ENCODE results near the gene MRPL12. TPM values are rescaled to one million over a fixed set of nuclear protein-coding genes. Genes with fewer than 3 reads are reported as not detected.

MRPL12 gene
- total and polyA plus RNA-seq, 2 experiments from 2014 or later = 50.9 to 153 TPM

Small RNA genes within 50 kb of the gene (microRNA-seq; reads per million reads assigned to microRNA genes)
- not detected for gene MIR6786

Small RNA genes within 50 kb of the gene (small RNA-seq; reads per million reads assigned to genes)
- not detected for gene MIR6786 (ENCODE audit: low replicate concordance)

Other genes starting within 250 kb of the MRPL12 start
- gene ACTG1, start 190.6 kb upstream of the MRPL12 start, total RNA-seq (2014; rRNA removed; shearing (Covaris generic)) = 4,739 and 4,954 TPM in 2 replicates
- 1,867 and 1,896 TPM in 2 replicates for gene ACTG1, start 190.6 kb upstream of the MRPL12 start, polyA plus RNA-seq (2016; fragmentation: Nextera tagmentation; extraction: Ambion mirVana)
- 1.6 TPM in 1 of 2 replicates, not detected in the other for gene FSCN2, start 175.0 kb upstream of the MRPL12 start, total RNA-seq (2014; rRNA removed; shearing (Covaris generic))
- gene FSCN2, start 175.0 kb upstream of the MRPL12 start, polyA plus RNA-seq (2016; fragmentation: Nextera tagmentation; extraction: Ambion mirVana) = 0.13 TPM in 1 of 2 replicates, not detected in the other
- 50.5 and 52.8 TPM in 2 replicates for gene FAAP100, start 151.0 kb upstream of the MRPL12 start, total RNA-seq (2014; rRNA removed; shearing (Covaris generic))
- gene FAAP100, start 151.0 kb upstream of the MRPL12 start, polyA plus RNA-seq (2016; fragmentation: Nextera tagmentation; extraction: Ambion mirVana) = 16.0 and 16.2 TPM in 2 replicates
- gene NPLOC4, start 66.3 kb upstream of the MRPL12 start, total RNA-seq (2014; rRNA removed; shearing (Covaris generic)) = 54.3 and 79.1 TPM in 2 replicates
- 23.0 and 24.1 TPM in 2 replicates for gene NPLOC4, start 66.3 kb upstream of the MRPL12 start, polyA plus RNA-seq (2016; fragmentation: Nextera tagmentation; extraction: Ambion mirVana)
- gene TSPAN10, start 66.2 kb upstream of the MRPL12 start, total RNA-seq (2014; rRNA removed; shearing (Covaris generic)) = 0.31 and 0.66 TPM in 2 replicates
- gene TSPAN10, start 66.2 kb upstream of the MRPL12 start, polyA plus RNA-seq (2016; fragmentation: Nextera tagmentation; extraction: Ambion mirVana) = 1.2 and 1.5 TPM in 2 replicates
- 4.0 and 5.5 TPM in 2 replicates for gene PDE6G, start 46.8 kb upstream of the MRPL12 start, total RNA-seq (2014; rRNA removed; shearing (Covaris generic))
- 9.0 and 11.4 TPM in 2 replicates for gene PDE6G, start 46.8 kb upstream of the MRPL12 start, polyA plus RNA-seq (2016; fragmentation: Nextera tagmentation; extraction: Ambion mirVana)
- 46.0 and 76.2 TPM in 2 replicates for gene OXLD1, start 36.8 kb upstream of the MRPL12 start, total RNA-seq (2014; rRNA removed; shearing (Covaris generic))
- gene OXLD1, start 36.8 kb upstream of the MRPL12 start, polyA plus RNA-seq (2016; fragmentation: Nextera tagmentation; extraction: Ambion mirVana) = 64.9 and 73.0 TPM in 2 replicates
- gene CCDC137, start 36.6 kb upstream of the MRPL12 start, total RNA-seq (2014; rRNA removed; shearing (Covaris generic)) = 22.3 and 26.1 TPM in 2 replicates
- 69.3 and 73.4 TPM in 2 replicates for gene CCDC137, start 36.6 kb upstream of the MRPL12 start, polyA plus RNA-seq (2016; fragmentation: Nextera tagmentation; extraction: Ambion mirVana)
- 41.3 and 54.9 TPM in 2 replicates for gene ARL16, start 19.6 kb upstream of the MRPL12 start, total RNA-seq (2014; rRNA removed; shearing (Covaris generic))
- 39.6 and 40.4 TPM in 2 replicates for gene ARL16, start 19.6 kb upstream of the MRPL12 start, polyA plus RNA-seq (2016; fragmentation: Nextera tagmentation; extraction: Ambion mirVana)
- gene HGS, start 19.4 kb upstream of the MRPL12 start, total RNA-seq (2014; rRNA removed; shearing (Covaris generic)) = 66.9 and 90.2 TPM in 2 replicates
- 59.0 and 59.4 TPM in 2 replicates for gene HGS, start 19.4 kb upstream of the MRPL12 start, polyA plus RNA-seq (2016; fragmentation: Nextera tagmentation; extraction: Ambion mirVana)
- 37.1 and 47.4 TPM in 2 replicates for gene SLC25A10, start 8.9 kb downstream of the MRPL12 start, total RNA-seq (2014; rRNA removed; shearing (Covaris generic))
- 25.7 TPM in 2 replicates for gene SLC25A10, start 8.9 kb downstream of the MRPL12 start, polyA plus RNA-seq (2016; fragmentation: Nextera tagmentation; extraction: Ambion mirVana)
- 0.17 and 0.31 TPM in 2 replicates for gene GCGR, start 100.8 kb downstream of the MRPL12 start, total RNA-seq (2014; rRNA removed; shearing (Covaris generic))
- 0.23 and 0.92 TPM in 2 replicates for gene GCGR, start 100.8 kb downstream of the MRPL12 start, polyA plus RNA-seq (2016; fragmentation: Nextera tagmentation; extraction: Ambion mirVana)
- gene MCRIP1, start 129.9 kb downstream of the MRPL12 start, total RNA-seq (2014; rRNA removed; shearing (Covaris generic)) = 85.2 and 110 TPM in 2 replicates
- 99.5 and 101 TPM in 2 replicates for gene MCRIP1, start 129.9 kb downstream of the MRPL12 start, polyA plus RNA-seq (2016; fragmentation: Nextera tagmentation; extraction: Ambion mirVana)
- not detected in 2 replicates for gene PPP1R27, start 131.7 kb downstream of the MRPL12 start, total RNA-seq (2014; rRNA removed; shearing (Covaris generic))
- 0.40 and 0.65 TPM in 2 replicates for gene PPP1R27, start 131.7 kb downstream of the MRPL12 start, polyA plus RNA-seq (2016; fragmentation: Nextera tagmentation; extraction: Ambion mirVana)
- 418 and 620 TPM in 2 replicates for gene P4HB, start 157.2 kb downstream of the MRPL12 start, total RNA-seq (2014; rRNA removed; shearing (Covaris generic))
- 206 and 209 TPM in 2 replicates for gene P4HB, start 157.2 kb downstream of the MRPL12 start, polyA plus RNA-seq (2016; fragmentation: Nextera tagmentation; extraction: Ambion mirVana)
- 80.1 and 125 TPM in 2 replicates for gene ARHGDIA, start 168.0 kb downstream of the MRPL12 start, total RNA-seq (2014; rRNA removed; shearing (Covaris generic))
- 140 and 152 TPM in 2 replicates for gene ARHGDIA, start 168.0 kb downstream of the MRPL12 start, polyA plus RNA-seq (2016; fragmentation: Nextera tagmentation; extraction: Ambion mirVana)
- 236 TPM in 2 replicates for gene ALYREF, start 188.2 kb downstream of the MRPL12 start, total RNA-seq (2014; rRNA removed; shearing (Covaris generic))
- gene ALYREF, start 188.2 kb downstream of the MRPL12 start, polyA plus RNA-seq (2016; fragmentation: Nextera tagmentation; extraction: Ambion mirVana) = 36.5 and 54.3 TPM in 2 replicates
- gene ANAPC11, start 188.4 kb downstream of the MRPL12 start, total RNA-seq (2014; rRNA removed; shearing (Covaris generic)) = 149 and 188 TPM in 2 replicates
- gene ANAPC11, start 188.4 kb downstream of the MRPL12 start, polyA plus RNA-seq (2016; fragmentation: Nextera tagmentation; extraction: Ambion mirVana) = 498 and 517 TPM in 2 replicates
- gene NPB, start 198.9 kb downstream of the MRPL12 start, total RNA-seq (2014; rRNA removed; shearing (Covaris generic)) = 0.93 and 3.8 TPM in 2 replicates
- gene NPB, start 198.9 kb downstream of the MRPL12 start, polyA plus RNA-seq (2016; fragmentation: Nextera tagmentation; extraction: Ambion mirVana) = 2.7 and 3.6 TPM in 2 replicates
- gene PCYT2, start 208.0 kb downstream of the MRPL12 start, total RNA-seq (2014; rRNA removed; shearing (Covaris generic)) = 65.2 and 82.9 TPM in 2 replicates
- gene PCYT2, start 208.0 kb downstream of the MRPL12 start, polyA plus RNA-seq (2016; fragmentation: Nextera tagmentation; extraction: Ambion mirVana) = 50.9 and 51.6 TPM in 2 replicates
- gene SIRT7, start 214.8 kb downstream of the MRPL12 start, total RNA-seq (2014; rRNA removed; shearing (Covaris generic)) = 20.8 and 29.7 TPM in 2 replicates
- gene SIRT7, start 214.8 kb downstream of the MRPL12 start, polyA plus RNA-seq (2016; fragmentation: Nextera tagmentation; extraction: Ambion mirVana) = 16.3 and 17.1 TPM in 2 replicates
- 32.0 and 33.4 TPM in 2 replicates for gene MAFG, start 224.4 kb downstream of the MRPL12 start, total RNA-seq (2014; rRNA removed; shearing (Covaris generic))
- 17.2 and 21.7 TPM in 2 replicates for gene MAFG, start 224.4 kb downstream of the MRPL12 start, polyA plus RNA-seq (2016; fragmentation: Nextera tagmentation; extraction: Ambion mirVana)
- 237 and 240 TPM in 2 replicates for gene PYCR1, start 233.9 kb downstream of the MRPL12 start, total RNA-seq (2014; rRNA removed; shearing (Covaris generic))
- 87.3 and 98.9 TPM in 2 replicates for gene PYCR1, start 233.9 kb downstream of the MRPL12 start, polyA plus RNA-seq (2016; fragmentation: Nextera tagmentation; extraction: Ambion mirVana)
- gene MYADML2, start 243.9 kb downstream of the MRPL12 start, total RNA-seq (2014; rRNA removed; shearing (Covaris generic)) = 0.78 and 1.7 TPM in 2 replicates
- 0.42 and 0.70 TPM in 2 replicates for gene MYADML2, start 243.9 kb downstream of the MRPL12 start, polyA plus RNA-seq (2016; fragmentation: Nextera tagmentation; extraction: Ambion mirVana)

Measured in GM23338 (cell line).